Measurements from ENCODE around the gene PLXNA4. TPM values are rescaled to one million over a fixed set of nuclear protein-coding genes. Genes with fewer than 3 reads are reported as not detected.

PLXNA4 gene
- total RNA-seq, 1 donor from 2014 or later = 14.0 TPM

DNA sequence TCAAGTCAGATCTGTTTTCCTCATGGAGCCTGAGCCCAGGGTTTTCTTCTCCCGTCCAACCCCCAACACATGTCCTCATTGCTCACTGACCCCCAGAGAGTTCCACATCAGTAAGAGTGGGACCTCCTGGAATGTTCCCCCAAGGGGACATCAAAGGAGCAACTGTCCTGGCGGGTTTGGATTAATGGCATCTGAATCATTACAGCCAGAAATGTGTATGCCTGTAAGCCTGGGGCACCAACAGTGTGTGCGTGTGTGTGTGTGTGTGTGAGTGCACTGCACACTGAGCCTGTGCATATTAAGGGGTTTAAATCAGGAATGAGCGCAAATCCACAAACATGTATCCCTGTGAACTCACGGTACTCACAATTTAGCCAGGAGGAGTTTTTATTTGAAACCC, 222.3 kb downstream of the PLXNA4 start:
- no peaks in the 10 kb centered on the region for H3K36me3 ChIP-seq
- H3K27me3 ChIP-seq = no peaks in the 10 kb centered on the region
- DNase-seq (ENCODE audit: extremely low spot score in 2 of 2) = no peak
- H3K9me3 ChIP-seq = no peaks in the 10 kb centered on the region
- no peak overlapping the region for H3K4me3 ChIP-seq
- no peak overlapping the region for H3K27ac ChIP-seq
- peaks cover 24% of the 10 kb centered on the region for H3K4me1 ChIP-seq
- TF ChIP-seq POLR2AphosphoS5 (IDR thresholded peaks at IDR 0.05; ENCODE audit: insufficient read depth in 1 of 2, low read depth in 1 of 2) (no peak), POLR2A (IDR thresholded peaks at IDR 0.05) (no peak)
- TF ChIP-seq, protein P1, sequence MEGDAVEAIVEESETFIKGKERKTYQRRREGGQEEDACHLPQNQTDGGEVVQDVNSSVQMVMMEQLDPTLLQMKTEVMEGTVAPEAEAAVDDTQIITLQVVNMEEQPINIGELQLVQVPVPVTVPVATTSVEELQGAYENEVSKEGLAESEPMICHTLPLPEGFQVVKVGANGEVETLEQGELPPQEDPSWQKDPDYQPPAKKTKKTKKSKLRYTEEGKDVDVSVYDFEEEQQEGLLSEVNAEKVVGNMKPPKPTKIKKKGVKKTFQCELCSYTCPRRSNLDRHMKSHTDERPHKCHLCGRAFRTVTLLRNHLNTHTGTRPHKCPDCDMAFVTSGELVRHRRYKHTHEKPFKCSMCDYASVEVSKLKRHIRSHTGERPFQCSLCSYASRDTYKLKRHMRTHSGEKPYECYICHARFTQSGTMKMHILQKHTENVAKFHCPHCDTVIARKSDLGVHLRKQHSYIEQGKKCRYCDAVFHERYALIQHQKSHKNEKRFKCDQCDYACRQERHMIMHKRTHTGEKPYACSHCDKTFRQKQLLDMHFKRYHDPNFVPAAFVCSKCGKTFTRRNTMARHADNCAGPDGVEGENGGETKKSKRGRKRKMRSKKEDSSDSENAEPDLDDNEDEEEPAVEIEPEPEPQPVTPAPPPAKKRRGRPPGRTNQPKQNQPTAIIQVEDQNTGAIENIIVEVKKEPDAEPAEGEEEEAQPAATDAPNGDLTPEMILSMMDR (IDR thresholded peaks at IDR 0.05) = no peak
- intact Hi-C loops (cut with DNase I) = no loop called here

DNA sequence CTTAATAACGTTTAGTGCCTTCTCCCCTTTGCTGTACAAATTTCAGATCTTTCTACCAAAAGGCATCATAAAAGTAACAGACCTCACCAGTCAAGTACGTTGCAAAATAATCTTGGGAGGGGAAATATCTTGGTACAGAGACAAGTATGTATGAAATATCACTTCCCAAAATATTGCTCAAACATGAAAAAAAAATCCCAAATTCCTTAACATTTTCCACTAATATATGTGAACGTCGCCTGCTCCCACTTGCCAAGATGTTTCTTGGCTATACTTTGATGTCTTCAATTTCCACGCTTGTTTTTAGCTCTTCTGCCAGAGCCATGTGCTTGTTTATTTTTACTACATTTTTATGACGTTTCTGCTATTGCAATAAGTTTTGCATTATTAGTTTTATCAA, 223.5 kb downstream of the PLXNA4 start:
- peaks cover 24% of the 10 kb centered on the region for H3K4me1 ChIP-seq
- H3K36me3 ChIP-seq = no peaks in the 10 kb centered on the region
- H3K4me3 ChIP-seq = no peak overlapping the region
- H3K27ac ChIP-seq = no peak overlapping the region
- intact Hi-C loops (cut with DNase I) = no loop called here
- TF ChIP-seq, protein P1 (IDR thresholded peaks at IDR 0.05) = no peak
- no peak for TF ChIP-seq POLR2A (IDR thresholded peaks at IDR 0.05)
- peak in 1 of 2 donors; percentile 38 for TF ChIP-seq POLR2AphosphoS5 (IDR thresholded peaks at IDR 0.05; ENCODE audit: insufficient read depth in 1 of 2, low read depth in 1 of 2)
- no peak for DNase-seq (ENCODE audit: extremely low spot score in 2 of 2)
- H3K27me3 ChIP-seq = no peaks in the 10 kb centered on the region
- no peaks in the 10 kb centered on the region for H3K9me3 ChIP-seq

DNA sequence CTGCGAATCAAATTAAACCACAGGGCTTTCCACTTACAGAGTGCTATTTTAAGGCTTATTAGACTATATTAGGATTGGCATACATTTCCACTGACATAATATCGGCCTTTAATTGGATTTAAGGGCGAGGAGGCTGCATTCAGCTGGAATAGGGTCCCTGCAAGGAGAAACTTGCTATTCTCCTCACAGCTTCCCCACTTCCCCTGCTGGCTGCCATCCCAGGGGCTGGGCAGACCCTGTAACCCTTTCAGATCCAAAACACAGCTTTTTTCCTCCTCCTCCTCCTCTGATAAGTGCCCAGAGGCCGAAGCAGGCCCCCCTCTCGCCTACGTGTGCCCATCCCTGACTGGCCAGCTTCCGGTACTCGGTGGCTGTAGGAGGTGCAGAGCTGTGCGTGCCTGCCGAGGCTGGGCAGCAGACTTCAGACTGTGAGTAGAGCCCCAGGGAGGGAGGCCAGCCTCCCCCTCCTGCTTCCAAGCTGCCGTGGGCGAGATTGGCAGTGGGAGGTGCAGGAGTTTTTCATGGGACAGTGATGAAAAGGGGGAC, 224.2 kb downstream of the PLXNA4 start:
- H3K36me3 ChIP-seq = no peaks in the 10 kb centered on the region
- TF ChIP-seq, protein P1 (IDR thresholded peaks at IDR 0.05) = no peak
- TF ChIP-seq POLR2AphosphoS5 (IDR thresholded peaks at IDR 0.05; ENCODE audit: insufficient read depth in 1 of 2, low read depth in 1 of 2) = no peak
- no peak for TF ChIP-seq POLR2A (IDR thresholded peaks at IDR 0.05)
- no peak for DNase-seq (ENCODE audit: extremely low spot score in 2 of 2)
- intact Hi-C loops (cut with DNase I) = no loop called here
- H3K9me3 ChIP-seq = no peaks in the 10 kb centered on the region
- no peaks in the 10 kb centered on the region for H3K27me3 ChIP-seq
- H3K4me1 ChIP-seq = peaks cover 24% of the 10 kb centered on the region
- H3K4me3 ChIP-seq = no peak overlapping the region
- no peak overlapping the region for H3K27ac ChIP-seq

- H3K27me3 ChIP-seq = no peaks in the 10 kb centered on the region
- H3K9me3 ChIP-seq = no peaks in the 10 kb centered on the region
- TF ChIP-seq POLR2AphosphoS5 (IDR thresholded peaks at IDR 0.05; ENCODE audit: insufficient read depth in 1 of 2, low read depth in 1 of 2) (no peak), POLR2A (IDR thresholded peaks at IDR 0.05) (no peak)
- TF ChIP-seq, protein P1 (IDR thresholded peaks at IDR 0.05) = no peak
- no peaks in the 10 kb centered on the region for H3K36me3 ChIP-seq
- peaks cover 24% of the 10 kb centered on the region for H3K4me1 ChIP-seq
- intact Hi-C loops (cut with DNase I) = no loop called here
- no peak overlapping the region for H3K4me3 ChIP-seq
- H3K27ac ChIP-seq = no peak overlapping the region
- DNase-seq (ENCODE audit: extremely low spot score in 2 of 2) = no peak
Measured at GRCh38 chr7:132350741-132351140, 225.5 kb downstream of the PLXNA4 start.

GRCh38 chr7:132349075-132349474, 227.2 kb downstream of the PLXNA4 start:
- DNase-seq (ENCODE audit: extremely low spot score in 2 of 2) = no peak
- no peak overlapping the region for H3K4me3 ChIP-seq
- H3K4me1 ChIP-seq = peaks cover 24% of the 10 kb centered on the region
- intact Hi-C loops (cut with DNase I) = no loop called here
- TF ChIP-seq, protein P1 (IDR thresholded peaks at IDR 0.05) = no peak
- TF ChIP-seq POLR2AphosphoS5 (IDR thresholded peaks at IDR 0.05; ENCODE audit: insufficient read depth in 1 of 2, low read depth in 1 of 2) (no peak), POLR2A (IDR thresholded peaks at IDR 0.05) (no peak)
- no peaks in the 10 kb centered on the region for H3K36me3 ChIP-seq
- H3K9me3 ChIP-seq = no peaks in the 10 kb centered on the region
- H3K27ac ChIP-seq = no peak overlapping the region
- no peaks in the 10 kb centered on the region for H3K27me3 ChIP-seq

Measured in vagina (tissue), 2 donors.